ENCODE measurements around the gene GIGYF2. TPM values are rescaled to one million over a fixed set of nuclear protein-coding genes. Genes with fewer than 3 reads are reported as not detected.
A peak's percentile ranks its signal among the peaks of the same experiment; 100 is the strongest.
"Not testable (repeated sequence)": the region's sequence is repeated elsewhere in the genome, so short reads cannot be mapped to it uniquely, and the experiment has no call there.

Gene GIGYF2, protein sequence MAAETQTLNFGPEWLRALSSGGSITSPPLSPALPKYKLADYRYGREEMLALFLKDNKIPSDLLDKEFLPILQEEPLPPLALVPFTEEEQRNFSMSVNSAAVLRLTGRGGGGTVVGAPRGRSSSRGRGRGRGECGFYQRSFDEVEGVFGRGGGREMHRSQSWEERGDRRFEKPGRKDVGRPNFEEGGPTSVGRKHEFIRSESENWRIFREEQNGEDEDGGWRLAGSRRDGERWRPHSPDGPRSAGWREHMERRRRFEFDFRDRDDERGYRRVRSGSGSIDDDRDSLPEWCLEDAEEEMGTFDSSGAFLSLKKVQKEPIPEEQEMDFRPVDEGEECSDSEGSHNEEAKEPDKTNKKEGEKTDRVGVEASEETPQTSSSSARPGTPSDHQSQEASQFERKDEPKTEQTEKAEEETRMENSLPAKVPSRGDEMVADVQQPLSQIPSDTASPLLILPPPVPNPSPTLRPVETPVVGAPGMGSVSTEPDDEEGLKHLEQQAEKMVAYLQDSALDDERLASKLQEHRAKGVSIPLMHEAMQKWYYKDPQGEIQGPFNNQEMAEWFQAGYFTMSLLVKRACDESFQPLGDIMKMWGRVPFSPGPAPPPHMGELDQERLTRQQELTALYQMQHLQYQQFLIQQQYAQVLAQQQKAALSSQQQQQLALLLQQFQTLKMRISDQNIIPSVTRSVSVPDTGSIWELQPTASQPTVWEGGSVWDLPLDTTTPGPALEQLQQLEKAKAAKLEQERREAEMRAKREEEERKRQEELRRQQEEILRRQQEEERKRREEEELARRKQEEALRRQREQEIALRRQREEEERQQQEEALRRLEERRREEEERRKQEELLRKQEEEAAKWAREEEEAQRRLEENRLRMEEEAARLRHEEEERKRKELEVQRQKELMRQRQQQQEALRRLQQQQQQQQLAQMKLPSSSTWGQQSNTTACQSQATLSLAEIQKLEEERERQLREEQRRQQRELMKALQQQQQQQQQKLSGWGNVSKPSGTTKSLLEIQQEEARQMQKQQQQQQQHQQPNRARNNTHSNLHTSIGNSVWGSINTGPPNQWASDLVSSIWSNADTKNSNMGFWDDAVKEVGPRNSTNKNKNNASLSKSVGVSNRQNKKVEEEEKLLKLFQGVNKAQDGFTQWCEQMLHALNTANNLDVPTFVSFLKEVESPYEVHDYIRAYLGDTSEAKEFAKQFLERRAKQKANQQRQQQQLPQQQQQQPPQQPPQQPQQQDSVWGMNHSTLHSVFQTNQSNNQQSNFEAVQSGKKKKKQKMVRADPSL (N-terminal part only)
- 22.8 TPM for polyA plus RNA-seq (2013, experiment 1 of 2; ENCODE audit: insufficient read length)
- polyA plus RNA-seq (2013, experiment 2 of 2; ENCODE audit: insufficient read length): 23.7 TPM

GRCh38 chr2:232697059-232697806 is at the start of gene GIGYF2:
Gene GIGYF2 (plus strand): TSS chr2:232697331. CDS start chr2:232735198, 37,867 bp downstream.
- peak; percentile 95 for DNase-seq

GRCh38 chr2:232649033-232649432 is 48.1 kb upstream of the GIGYF2 start:
- DNase-seq: no peak

DNA sequence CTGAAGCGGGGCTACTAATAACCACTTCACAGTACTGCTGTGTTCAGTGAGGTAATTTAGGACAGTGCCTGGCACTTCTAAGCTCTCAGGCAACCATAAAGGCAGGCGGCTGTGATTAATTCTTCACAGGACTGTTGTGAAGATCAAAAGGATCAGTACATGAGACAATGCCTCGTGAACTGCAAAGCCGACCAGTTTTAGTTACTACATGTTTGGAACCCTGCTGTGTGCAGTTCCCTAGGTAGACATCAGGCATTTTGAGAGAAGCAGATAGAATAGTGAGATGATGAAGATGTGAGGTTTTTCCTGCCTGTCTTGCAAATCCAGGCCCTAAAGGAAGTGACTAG is 44.7 kb upstream of the GIGYF2 start:
- peak; percentile 36 for DNase-seq

- DNase-seq: no peak
These were observed 43.7 kb upstream of the GIGYF2 start for GRCh38 chr2:232653441-232653840.

- DNase-seq: no peak
These were observed 41.7 kb upstream of the GIGYF2 start for GRCh38 chr2:232655392-232655791.

GRCh38 chr2:232658217-232658785 is 38.8 kb upstream of the GIGYF2 start:
- DNase-seq: no peak

DNA sequence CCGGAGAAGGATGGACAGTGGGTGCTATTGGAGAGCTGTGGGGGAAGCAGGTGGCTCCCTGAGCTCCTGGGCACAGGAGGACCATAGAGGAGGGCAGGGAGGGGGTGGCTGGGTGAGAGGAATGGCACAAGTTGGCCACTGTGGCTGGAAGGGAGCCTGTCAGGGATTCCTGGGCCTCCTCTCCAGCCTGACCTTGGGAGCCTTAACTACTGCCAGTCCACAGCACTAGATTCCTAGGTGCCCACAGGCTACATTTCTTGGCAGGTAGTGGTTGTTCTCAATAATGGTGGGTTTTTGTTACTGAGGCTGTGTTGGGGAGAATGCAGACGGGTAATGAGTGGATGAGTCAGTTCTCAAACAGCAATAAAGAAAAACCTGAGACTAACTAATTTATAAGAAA is 37.8 kb upstream of the GIGYF2 start:
- no peak for DNase-seq

DNA sequence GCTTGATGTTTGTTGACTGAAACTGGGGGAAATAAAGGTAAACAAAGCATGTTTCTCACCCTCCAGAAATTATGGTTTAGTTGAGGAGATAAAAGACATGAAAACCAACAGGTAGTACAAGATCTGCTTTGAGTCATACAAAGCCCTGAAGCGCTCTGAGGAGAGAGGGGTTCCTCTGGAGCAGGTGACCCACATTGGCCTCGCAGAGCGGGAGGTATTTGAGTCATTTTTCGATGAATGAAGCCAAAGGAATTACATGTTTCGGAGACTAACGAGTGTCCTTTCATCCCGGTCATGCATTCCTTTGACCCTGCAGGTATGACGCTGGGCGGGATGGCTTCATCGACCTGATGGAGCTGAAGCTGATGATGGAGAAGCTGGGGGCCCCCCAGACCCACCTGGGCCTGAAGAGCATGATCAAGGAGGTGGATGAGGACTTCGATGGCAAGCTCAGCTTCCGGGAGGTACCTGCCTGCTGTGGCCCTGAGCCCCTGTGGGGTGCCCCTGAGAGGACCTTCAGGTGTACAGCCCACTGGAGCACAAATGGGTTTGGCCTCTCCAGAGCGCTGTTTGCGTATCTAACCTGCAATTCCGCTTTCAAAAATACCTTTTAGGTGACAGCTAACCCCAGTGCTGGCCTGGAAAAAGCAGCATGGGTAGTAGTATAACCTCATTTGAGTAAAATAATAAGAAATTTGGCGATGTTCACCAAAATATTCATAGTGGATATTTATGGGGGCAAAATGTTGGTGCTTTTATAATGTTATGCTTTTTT is 34.5 kb upstream of the GIGYF2 start:
- no peak for DNase-seq

DNA sequence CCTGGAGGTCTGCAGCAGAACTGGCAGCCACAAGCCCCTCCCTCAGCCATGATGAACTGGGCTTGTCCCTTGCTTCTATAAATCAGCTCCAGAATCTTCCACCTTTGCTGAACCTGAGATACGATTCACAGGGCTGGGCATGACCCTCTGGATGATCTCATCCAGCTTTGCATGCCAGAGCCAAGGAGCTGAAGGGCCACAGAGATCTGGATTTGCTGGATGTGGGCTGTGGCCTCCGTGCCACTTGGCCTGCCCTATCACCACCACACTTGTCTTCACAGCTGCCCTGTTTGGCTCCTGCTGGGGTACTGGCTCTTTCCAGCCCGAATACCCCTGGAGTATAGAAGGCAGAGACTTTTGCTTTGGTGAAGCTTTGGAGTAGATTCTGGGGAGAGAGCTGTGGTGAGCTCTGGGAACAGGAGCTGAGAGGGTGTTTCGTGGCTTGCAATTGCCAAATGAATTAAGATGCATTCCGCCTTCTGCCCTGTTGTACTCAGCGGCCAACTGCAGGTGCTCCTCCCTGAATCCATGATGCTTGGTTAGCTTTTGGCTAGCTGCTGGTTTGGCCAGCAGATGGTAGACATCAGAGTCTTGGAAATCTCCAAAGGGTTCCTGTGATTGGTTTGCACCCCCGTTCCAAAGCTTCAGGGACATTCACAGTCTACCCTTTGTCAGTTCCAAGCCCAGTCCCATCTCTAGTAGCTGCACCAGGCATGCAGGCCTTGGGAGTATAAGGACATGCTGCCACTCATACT is 30.9 kb upstream of the GIGYF2 start:
- DNase-seq: no peak

GRCh38 chr2:232667989-232668583 is 29.0 kb upstream of the GIGYF2 start:
- DNase-seq: no peak

GRCh38 chr2:232668805-232669444 is 28.2 kb upstream of the GIGYF2 start:
- peak; percentile 33 for DNase-seq

DNA sequence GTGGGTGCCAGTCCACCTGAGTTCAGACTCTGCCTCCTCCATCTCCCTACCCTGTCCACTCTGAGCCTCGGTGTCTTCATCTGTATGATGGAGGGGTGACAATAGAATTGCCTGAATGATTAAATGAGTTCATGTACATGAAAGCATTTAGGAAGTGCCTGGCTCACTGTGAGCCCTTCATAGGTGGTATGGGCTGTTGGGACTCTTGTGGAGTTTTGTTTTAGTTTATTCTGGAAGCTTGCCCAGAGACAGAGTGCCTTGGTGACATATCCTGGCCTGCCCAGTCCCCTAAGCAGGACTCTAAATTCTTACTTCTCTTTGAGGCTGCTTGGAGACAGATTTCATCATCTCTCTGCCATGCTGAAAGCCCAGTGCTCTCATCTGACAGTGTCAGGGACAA is 24.5 kb upstream of the GIGYF2 start:
- DNase-seq: peak; percentile 13

DNA sequence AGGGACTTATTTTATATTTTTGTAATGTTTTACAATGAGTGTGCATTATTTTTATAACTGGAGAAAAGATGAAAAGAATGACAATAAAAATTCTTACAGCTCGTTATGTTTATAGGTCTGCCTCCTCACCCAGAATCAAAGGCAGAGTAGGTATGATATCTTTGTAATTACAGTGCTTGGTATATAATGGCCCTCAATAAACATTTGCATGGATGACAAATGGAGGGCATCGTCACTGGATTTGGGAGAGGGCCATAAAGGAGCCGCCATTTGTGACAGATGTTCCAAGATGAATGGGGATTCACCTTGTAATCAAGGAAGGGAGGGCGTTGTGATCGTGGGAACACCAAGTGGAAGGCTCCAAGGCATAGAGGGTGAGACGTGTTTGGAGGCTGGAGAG is 22.6 kb upstream of the GIGYF2 start:
- no peak for DNase-seq

- DNase-seq: no peak
These were observed 21.8 kb upstream of the GIGYF2 start for GRCh38 chr2:232675381-232675780.

GRCh38 chr2:232680006-232680405 is 17.1 kb upstream of the GIGYF2 start:
- DNase-seq: no peak

DNA sequence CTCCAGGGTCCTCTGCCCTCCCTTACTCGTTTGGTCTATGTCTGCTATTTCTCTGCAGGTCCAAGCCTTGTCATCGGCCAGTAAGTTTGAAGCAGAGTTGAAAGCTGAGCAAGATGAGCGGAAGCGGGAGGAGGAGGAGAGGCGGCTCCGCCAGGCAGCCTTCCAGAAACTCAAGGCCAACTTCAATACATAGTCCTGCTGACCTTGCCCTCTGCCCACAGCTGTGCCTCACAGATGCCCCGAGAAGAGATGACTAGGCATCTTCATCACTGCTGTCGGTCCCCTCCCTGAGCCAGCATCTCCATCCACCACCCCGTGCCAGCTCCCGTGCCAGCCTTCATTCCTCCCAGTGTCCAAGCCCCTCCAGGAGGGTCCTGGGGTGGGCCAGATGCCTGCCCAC is 15.6 kb upstream of the GIGYF2 start:
- no peak for DNase-seq

- DNase-seq: no peak
These were observed 13.8 kb upstream of the GIGYF2 start for GRCh38 chr2:232683368-232683767.

GRCh38 chr2:232685391-232685790 is 11.7 kb upstream of the GIGYF2 start:
- DNase-seq: not testable (repeated sequence)

Data from fibroblast of skin of scalp (primary cell).